PFSK-1 (cell line): ENCODE data around the gene ORAI1.

ENCODE experiments used
- POLR2AphosphoS5 ChIP-seq: IDR thresholded peaks from 2 replicates; pipeline ENCODE4 v1.6.1; 2012; ENCODE audit warnings: low read depth, mild to moderate bottlenecking, control low read depth, low read length, moderate library complexity
- REST ChIP-seq, 2 experiments: IDR thresholded peaks; 2 replicates each; pipeline versions ENCODE4 v1.6.1 to v1.8.0; 2011 to 2012; ENCODE audit warnings: low read depth in 2 of 2, low read length in 2 of 2, control low read depth in 1 of 2, inconsistent platforms in 1 of 2, mild to moderate bottlenecking in 1 of 2, moderate library complexity in 1 of 2; ENCODE audit not compliant: insufficient read depth in 1 of 2

GRCh38 chr12:121614872-121615467 lies 11.4 kb upstream of the ORAI1 start:
- TF ChIP-seq REST (IDR thresholded peaks at IDR 0.05; ENCODE audit: insufficient read depth in 1 of 2, low read depth in 2 of 2, low read length in 2 of 2) (no peak), POLR2AphosphoS5 (no peak)
